CD4-positive, alpha-beta T cell treated with Interleukin-4 for 4 hours (primary cell): ENCODE results near the gene PROX2.

ENCODE experiments used
- DNase-seq: peaks from one replicate; pipeline ENCODE4 v3.0.0-alpha.2; 2020

Gene PROX2

GRCh38 chr14:74908861-74909341, 33.0 kb upstream of the PROX2 start:
- DNase-seq = no peak

- DNase-seq = no peak
Measured at GRCh38 chr14:74907744-74908143, 31.8 kb upstream of the PROX2 start.

- DNase-seq = no peak
Measured at GRCh38 chr14:74906925-74907521, 31.1 kb upstream of the PROX2 start.

- peak; percentile 64 for DNase-seq
Measured at GRCh38 chr14:74905595-74906142, 29.7 kb upstream of the PROX2 start.

- no peak for DNase-seq
Measured at GRCh38 chr14:74904635-74905503, 28.9 kb upstream of the PROX2 start.

GRCh38 chr14:74902941-74903705, 27.2 kb upstream of the PROX2 start:
- DNase-seq = no peak

- no peak for DNase-seq
Measured at GRCh38 chr14:74898694-74899093, 22.7 kb upstream of the PROX2 start.

- no peak for DNase-seq
Measured at GRCh38 chr14:74898083-74898482, 22.1 kb upstream of the PROX2 start.

- no peak for DNase-seq
Measured at GRCh38 chr14:74897642-74898041, 21.7 kb upstream of the PROX2 start.

- no peak for DNase-seq
Measured at GRCh38 chr14:74896400-74896799, 20.5 kb upstream of the PROX2 start.

GRCh38 chr14:74893614-74894091, 17.7 kb upstream of the PROX2 start:
- DNase-seq = no peak

GRCh38 chr14:74892745-74893144, 16.8 kb upstream of the PROX2 start:
- DNase-seq = no peak

GRCh38 chr14:74891870-74892269, 15.9 kb upstream of the PROX2 start:
- no peak for DNase-seq

GRCh38 chr14:74890262-74890661, 14.3 kb upstream of the PROX2 start:
- DNase-seq = no peak

- no peak for DNase-seq
Measured at GRCh38 chr14:74888164-74889158, 12.5 kb upstream of the PROX2 start.

GRCh38 chr14:74886001-74886400, 10.1 kb upstream of the PROX2 start:
- no peak for DNase-seq

- peak; percentile 55 for DNase-seq
Measured at GRCh38 chr14:74882103-74882920, 6.4 kb upstream of the PROX2 start.

GRCh38 chr14:74881431-74882102, 5.6 kb upstream of the PROX2 start, which contains the start of gene DLST:
TSS of gene DLST (plus strand) at chr14:74881916. CDS start at chr14:74881954, 38 bp downstream.
- DNase-seq = peak; percentile 85

GRCh38 chr14:74879427-74880182, 3.7 kb upstream of the PROX2 start:
- DNase-seq = no peak
